Ectodermal cell (in vitro differentiated cells): Measurements from ENCODE around the gene ADAM8.

Source experiments
- H3K27ac ChIP-seq: 2 replicates; pipeline ENCODE4 v1.7.0; 2013; ENCODE audit warnings: mild to moderate bottlenecking, low read depth, low read length; ENCODE audit not compliant: insufficient read depth, poor library complexity, severe bottlenecking
- H3K27me3 ChIP-seq: 2 replicates; pipeline ENCODE4 v1.7.0; 2013; ENCODE audit warnings: mild to moderate bottlenecking, low read length; ENCODE audit not compliant: insufficient read depth, control insufficient read depth, poor library complexity, severe bottlenecking
- H3K36me3 ChIP-seq: one replicate; pipeline ENCODE4 v1.7.0; 2013; ENCODE audit warnings: low read length; ENCODE audit not compliant: control insufficient read depth, insufficient read depth
- H3K4me1 ChIP-seq: one replicate; pipeline ENCODE4 v1.7.0; 2013; ENCODE audit warnings: low read length; ENCODE audit not compliant: control insufficient read depth, insufficient read depth
- H3K4me3 ChIP-seq: 2 replicates; pipeline ENCODE4 v1.7.0; 2013; ENCODE audit warnings: low read depth, low read length, control low read depth; ENCODE audit not compliant: insufficient read depth
- H3K9me3 ChIP-seq: 2 replicates; pipeline ENCODE4 v1.7.0; 2013; ENCODE audit warnings: mild to moderate bottlenecking, low read length, moderate library complexity; ENCODE audit not compliant: control insufficient read depth
- WGBS, 2 experiments: methylation state at CpG; one replicate each; pipeline ENCODE4 v1.1.7; 2013; ENCODE audit warnings: missing lambda C conversion rate in 2 of 2; 5-methylcytosine and 5-hydroxymethylcytosine counted together

Gene ADAM8

DNA sequence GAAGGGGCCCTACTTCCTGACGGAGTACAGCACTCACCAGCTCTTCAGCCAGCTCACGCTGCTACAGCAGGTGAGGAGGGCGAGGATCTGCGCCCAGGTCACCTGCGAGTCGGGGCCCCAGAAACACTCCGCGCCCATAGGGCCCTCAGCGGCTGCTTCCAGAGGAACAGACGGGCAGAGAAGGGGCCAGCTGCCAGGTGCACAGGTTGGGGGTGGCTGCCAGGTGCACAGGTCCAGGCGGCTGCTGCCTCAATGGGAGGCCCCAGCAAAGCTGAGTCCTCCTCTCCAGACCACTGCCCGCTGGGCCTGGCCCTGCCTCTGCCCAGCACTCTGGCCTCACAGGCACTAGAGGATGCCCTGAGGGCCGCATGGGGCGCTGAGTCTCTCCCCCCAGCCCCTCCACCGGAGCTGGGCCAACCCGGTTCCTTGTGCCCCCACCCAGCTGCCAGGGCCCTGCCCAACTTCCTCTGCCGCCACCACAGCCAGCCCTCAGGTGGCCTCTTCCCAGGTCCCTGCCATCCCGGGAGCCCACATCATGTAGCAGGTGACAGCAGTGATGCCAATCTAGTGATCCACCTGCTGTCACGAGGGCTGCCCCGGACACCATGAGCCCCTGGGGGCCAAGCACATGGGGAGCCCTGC is 63.7 kb downstream of the ADAM8 start:
- Histone ChIP-seq H3K36me3 (no peaks in the 10 kb centered on the region), H3K4me1 (no peaks in the 10 kb centered on the region), H3K4me3 (no peak overlapping the region), H3K9me3 (no peaks in the 10 kb centered on the region), H3K27me3 (no peaks in the 10 kb centered on the region), H3K27ac (no peak overlapping the region)
- 94 to 95% methylated on average over 20 of the region's 20 CpGs for WGBS, 2 experiments
